Loucy (cell line): ENCODE results near the gene CCDC187.
"Not testable (repeated sequence)": the region's sequence is repeated elsewhere in the genome, so short reads cannot be mapped to it uniquely, and the experiment has no call there.

Experiments
- H2AFZ ChIP-seq: fragments of 200-600 bp; sonication (generic); 2 replicates; pipeline ENCODE4 v1.6.0; 2016; ENCODE audit warnings: antibody characterized with exemption, mild to moderate bottlenecking, low read length, moderate library complexity
- H3F3A ChIP-seq: fragments of 200-600 bp; 2 replicates; pipeline ENCODE4 v1.6.0; 2016; ENCODE audit warnings: antibody characterized with exemption, low read depth, mild to moderate bottlenecking
- H3K27me3 ChIP-seq: fragments of 200-600 bp; sonication (generic); 2 replicates; pipeline ENCODE4 v1.6.1; 2014; ENCODE audit warnings: low read length, mild to moderate bottlenecking; ENCODE audit not compliant: insufficient read depth, poor library complexity, severe bottlenecking
- H3K36me3 ChIP-seq: fragments of 200-600 bp; sonication (generic); 2 replicates; pipeline ENCODE4 v1.6.1; 2016; ENCODE audit warnings: low read length; ENCODE audit not compliant: insufficient read depth
- H3K4me1 ChIP-seq: fragments of 200-600 bp; sonication (generic); 2 replicates; pipeline ENCODE4 v1.5.1; 2014; ENCODE audit warnings: low read length, mild to moderate bottlenecking; ENCODE audit not compliant: insufficient read depth, poor library complexity, severe bottlenecking
- H3K4me2 ChIP-seq: fragments of 200-600 bp; sonication (generic); 2 replicates; pipeline ENCODE4 v1.6.0; 2014; ENCODE audit warnings: antibody characterized with exemption, low read length, low read depth, mild to moderate bottlenecking; ENCODE audit not compliant: poor library complexity, severe bottlenecking
- H3K4me3 ChIP-seq: fragments of 200-600 bp; sonication (generic); 2 replicates; pipeline ENCODE4 v1.5.1; 2014; ENCODE audit warnings: low read length, mild to moderate bottlenecking, mixed read lengths; ENCODE audit not compliant: poor library complexity, severe bottlenecking
- H3K79me2 ChIP-seq: fragments of 200-600 bp; sonication (generic); 2 replicates; pipeline ENCODE4 v1.6.1; 2014; ENCODE audit warnings: low read length; ENCODE audit not compliant: insufficient read depth
- H3K9ac ChIP-seq: fragments of 200-600 bp; sonication (generic); 2 replicates; pipeline ENCODE4 v1.6.0; 2014; ENCODE audit warnings: mild to moderate bottlenecking, low read depth, low read length, moderate library complexity; ENCODE audit not compliant: poor library complexity, severe bottlenecking
- H3K9me2 ChIP-seq: fragments of 200-600 bp; sonication (generic); replicated peaks from 2 replicates; pipeline ENCODE4 v1.6.1; 2016; ENCODE audit warnings: low read depth, low read length, mixed read lengths
- H3K9me3 ChIP-seq: fragments of 200-600 bp; sonication (generic); 2 replicates; pipeline ENCODE4 v1.6.1; 2014; ENCODE audit warnings: mild to moderate bottlenecking, antibody characterized with exemption, low read length, low read depth; ENCODE audit not compliant: insufficient read depth
- H4K20me1 ChIP-seq: fragments of 200-600 bp; sonication (generic); 2 replicates; pipeline ENCODE4 v1.6.0; 2014; ENCODE audit warnings: antibody characterized with exemption, low read length, mild to moderate bottlenecking; ENCODE audit not compliant: insufficient read depth, poor library complexity, severe bottlenecking
- EZH2phosphoT487 ChIP-seq: fragments of 200-600 bp; IDR thresholded peaks from 2 replicates; pipeline ENCODE4 v1.6.1; 2018; ENCODE audit warnings: antibody characterized with exemption, mild to moderate bottlenecking, moderate library complexity, borderline replicate concordance
- TF ChIP-seq, protein P1 (sequence below): fragments of 200-600 bp; sonication (generic); conservative IDR thresholded peaks from 2 replicates; pipeline ENCODE4 v1.5.1; 2014; ENCODE audit warnings: mild to moderate bottlenecking, antibody characterized with exemption, low read length

Gene CCDC187

GRCh38 chr9:136321561-136321960 lies 17.7 kb upstream of the CCDC187 start:
- Histone ChIP-seq H3K4me3 (no peak overlapping the region), H3K4me1 (no peaks in the 10 kb centered on the region), H3K79me2 (no peaks in the 10 kb centered on the region), H3K27me3 (no peaks in the 10 kb centered on the region), H2AFZ (no peak overlapping the region), H4K20me1 (no peaks in the 10 kb centered on the region), H3F3A (no peaks in the 10 kb centered on the region), H3K9me3 (no peaks in the 10 kb centered on the region), H3K9me2 (no peaks in the 10 kb centered on the region), H3K36me3 (no peaks in the 10 kb centered on the region), H3K4me2 (no peak overlapping the region), H3K9ac (no peak overlapping the region)
- TF ChIP-seq, protein P1, sequence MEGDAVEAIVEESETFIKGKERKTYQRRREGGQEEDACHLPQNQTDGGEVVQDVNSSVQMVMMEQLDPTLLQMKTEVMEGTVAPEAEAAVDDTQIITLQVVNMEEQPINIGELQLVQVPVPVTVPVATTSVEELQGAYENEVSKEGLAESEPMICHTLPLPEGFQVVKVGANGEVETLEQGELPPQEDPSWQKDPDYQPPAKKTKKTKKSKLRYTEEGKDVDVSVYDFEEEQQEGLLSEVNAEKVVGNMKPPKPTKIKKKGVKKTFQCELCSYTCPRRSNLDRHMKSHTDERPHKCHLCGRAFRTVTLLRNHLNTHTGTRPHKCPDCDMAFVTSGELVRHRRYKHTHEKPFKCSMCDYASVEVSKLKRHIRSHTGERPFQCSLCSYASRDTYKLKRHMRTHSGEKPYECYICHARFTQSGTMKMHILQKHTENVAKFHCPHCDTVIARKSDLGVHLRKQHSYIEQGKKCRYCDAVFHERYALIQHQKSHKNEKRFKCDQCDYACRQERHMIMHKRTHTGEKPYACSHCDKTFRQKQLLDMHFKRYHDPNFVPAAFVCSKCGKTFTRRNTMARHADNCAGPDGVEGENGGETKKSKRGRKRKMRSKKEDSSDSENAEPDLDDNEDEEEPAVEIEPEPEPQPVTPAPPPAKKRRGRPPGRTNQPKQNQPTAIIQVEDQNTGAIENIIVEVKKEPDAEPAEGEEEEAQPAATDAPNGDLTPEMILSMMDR = no peak
- TF ChIP-seq EZH2phosphoT487 = no peak

GRCh38 chr9:136320972-136321371 lies 17.1 kb upstream of the CCDC187 start:
- not testable (repeated sequence) for H3K4me2 ChIP-seq, H3K4me1 ChIP-seq

GRCh38 chr9:136319955-136320354 lies 16.1 kb upstream of the CCDC187 start:
- not testable (repeated sequence) for H3K4me2 ChIP-seq, H3K4me1 ChIP-seq, H3K36me3 ChIP-seq, H4K20me1 ChIP-seq, H3K9me2 ChIP-seq, H3K27me3 ChIP-seq, H3K9me3 ChIP-seq, H3K4me3 ChIP-seq, H3K79me2 ChIP-seq, H3F3A ChIP-seq, H3K9ac ChIP-seq, H2AFZ ChIP-seq

More at GRCh38 chr9:136320972-136321371, 17.1 kb upstream of the CCDC187 start:
- H3K9me2 ChIP-seq, H4K20me1 ChIP-seq, H3K27me3 ChIP-seq, H3K79me2 ChIP-seq, H3F3A ChIP-seq, H3K36me3 ChIP-seq, H2AFZ ChIP-seq, H3K4me3 ChIP-seq, H3K9me3 ChIP-seq, H3K9ac ChIP-seq: not testable (repeated sequence)

DNA sequence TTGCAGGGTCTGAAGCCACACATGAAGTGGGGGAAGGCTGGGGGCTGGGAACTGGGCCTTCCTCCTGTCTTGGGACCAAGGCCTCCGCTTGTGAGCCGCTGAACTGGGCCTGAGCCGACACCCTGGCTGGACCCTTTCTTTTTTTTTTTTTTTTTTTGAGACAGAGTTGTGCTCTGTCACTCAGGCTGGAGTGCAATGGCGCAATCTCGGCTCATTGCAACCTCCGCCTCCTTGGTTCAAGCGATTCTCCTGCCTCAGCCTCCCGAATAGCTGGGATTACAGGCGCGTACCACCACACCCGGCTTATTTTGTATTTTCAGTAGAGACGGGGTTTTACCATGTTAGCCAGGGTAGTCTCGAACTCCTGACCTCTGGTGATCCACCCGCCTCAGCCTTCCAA lies 15.3 kb upstream of the CCDC187 start:
- not testable (repeated sequence) for H3K9me2 ChIP-seq, H3K4me3 ChIP-seq, H3K79me2 ChIP-seq, H3F3A ChIP-seq, H3K4me1 ChIP-seq, H3K27me3 ChIP-seq, H3K9ac ChIP-seq, H3K9me3 ChIP-seq, H3K4me2 ChIP-seq, H2AFZ ChIP-seq, H4K20me1 ChIP-seq, H3K36me3 ChIP-seq

DNA sequence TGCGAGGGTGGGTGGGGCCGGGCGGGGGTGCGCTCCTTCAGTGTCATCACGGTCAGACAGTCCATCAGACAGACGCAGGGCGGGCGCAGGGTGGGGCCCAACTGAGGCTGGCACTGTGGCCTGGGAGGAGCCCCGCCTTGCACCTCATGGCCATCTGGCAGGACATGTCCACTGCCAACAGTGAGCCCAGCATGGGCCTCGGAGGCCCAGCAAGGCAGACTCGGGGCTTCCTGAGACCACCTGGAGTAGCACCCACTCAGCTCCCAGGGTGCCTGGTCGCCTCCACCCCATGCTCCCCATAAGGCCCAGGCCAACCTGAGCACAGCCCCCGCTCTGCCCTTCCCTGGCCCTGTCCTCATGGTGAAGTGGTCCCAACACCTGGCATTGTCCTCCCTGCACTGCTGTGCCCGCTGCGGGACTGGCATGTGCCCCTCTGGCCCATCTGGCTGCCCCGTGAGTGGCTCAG lies 14.9 kb upstream of the CCDC187 start:
- Histone ChIP-seq H3F3A (no peaks in the 10 kb centered on the region), H4K20me1 (no peaks in the 10 kb centered on the region), H3K4me3 (no peak overlapping the region), H3K9me2 (no peaks in the 10 kb centered on the region), H3K4me2 (no peak overlapping the region), H2AFZ (no peak overlapping the region), H3K27me3 (no peaks in the 10 kb centered on the region), H3K36me3 (no peaks in the 10 kb centered on the region), H3K9me3 (no peaks in the 10 kb centered on the region; the same call in 1 of the 2 replicates), H3K9ac (no peak overlapping the region), H3K4me1 (no peaks in the 10 kb centered on the region), H3K79me2 (no peaks in the 10 kb centered on the region)
- TF ChIP-seq EZH2phosphoT487 = no peak
- TF ChIP-seq, protein P1 = no peak
